Germinal center (tissue), 1 donor: ENCODE measurements around the gene JSRP1.
A peak's percentile ranks its signal among the peaks of the same experiment; 100 is the strongest.

ENCODE experiments used
- DNase-seq: peaks from one replicate; pipeline ENCODE4 v3.0.0; 2012; ENCODE audit warnings: mixed read lengths, low spot score

JSRP1 gene

GRCh38 chr19:2255982-2256685 is at the start of gene JSRP1:
TSS of gene JSRP1 (minus strand) at chr19:2256417. CDS start at chr19:2255314, 1,103 bp downstream.
- no peak for DNase-seq

DNA sequence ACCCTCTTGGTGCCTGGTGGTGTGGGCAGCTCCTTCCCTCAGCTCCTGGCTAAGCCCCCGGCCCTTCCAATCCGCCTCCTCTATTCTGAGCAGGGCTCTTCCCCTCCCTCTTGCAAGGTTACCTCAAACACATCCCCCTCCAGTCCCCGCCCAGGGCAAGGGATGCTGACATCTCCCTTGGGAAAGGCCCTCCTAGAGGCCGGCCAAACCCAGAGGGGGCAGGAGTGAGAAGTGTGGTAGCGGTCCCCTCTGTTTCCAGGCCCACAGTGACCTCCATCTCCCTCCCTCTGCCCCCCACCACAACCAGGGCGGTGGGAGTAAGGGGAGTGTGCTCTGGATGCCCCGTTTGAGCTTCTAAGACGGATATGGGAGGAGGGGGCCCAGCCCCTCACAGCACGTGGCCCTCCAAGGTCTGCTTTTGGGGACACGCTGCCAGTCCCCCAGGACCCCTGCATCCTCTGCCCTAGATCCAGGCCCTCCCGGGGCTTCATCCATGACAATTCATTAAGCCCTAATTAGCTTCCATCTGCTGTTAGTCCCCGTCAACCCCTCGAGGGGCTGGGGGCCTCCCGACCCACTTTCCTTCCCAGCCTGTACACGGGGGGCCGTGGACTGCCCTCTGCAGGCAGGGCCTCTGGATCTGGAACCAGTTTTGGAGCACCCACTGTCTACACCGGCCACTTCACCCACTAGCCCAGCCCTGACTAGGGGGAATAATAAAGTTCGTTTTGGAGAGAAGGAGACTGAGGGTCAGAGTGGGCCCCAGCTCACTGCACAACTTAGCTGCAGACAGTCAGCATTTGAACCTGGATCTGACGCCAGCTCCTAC is 49.4 kb upstream of the JSRP1 start:
- no peak for DNase-seq

- peak; percentile 24 for DNase-seq
Measured at GRCh38 chr19:2303211-2303798, 47.1 kb upstream of the JSRP1 start.

DNA sequence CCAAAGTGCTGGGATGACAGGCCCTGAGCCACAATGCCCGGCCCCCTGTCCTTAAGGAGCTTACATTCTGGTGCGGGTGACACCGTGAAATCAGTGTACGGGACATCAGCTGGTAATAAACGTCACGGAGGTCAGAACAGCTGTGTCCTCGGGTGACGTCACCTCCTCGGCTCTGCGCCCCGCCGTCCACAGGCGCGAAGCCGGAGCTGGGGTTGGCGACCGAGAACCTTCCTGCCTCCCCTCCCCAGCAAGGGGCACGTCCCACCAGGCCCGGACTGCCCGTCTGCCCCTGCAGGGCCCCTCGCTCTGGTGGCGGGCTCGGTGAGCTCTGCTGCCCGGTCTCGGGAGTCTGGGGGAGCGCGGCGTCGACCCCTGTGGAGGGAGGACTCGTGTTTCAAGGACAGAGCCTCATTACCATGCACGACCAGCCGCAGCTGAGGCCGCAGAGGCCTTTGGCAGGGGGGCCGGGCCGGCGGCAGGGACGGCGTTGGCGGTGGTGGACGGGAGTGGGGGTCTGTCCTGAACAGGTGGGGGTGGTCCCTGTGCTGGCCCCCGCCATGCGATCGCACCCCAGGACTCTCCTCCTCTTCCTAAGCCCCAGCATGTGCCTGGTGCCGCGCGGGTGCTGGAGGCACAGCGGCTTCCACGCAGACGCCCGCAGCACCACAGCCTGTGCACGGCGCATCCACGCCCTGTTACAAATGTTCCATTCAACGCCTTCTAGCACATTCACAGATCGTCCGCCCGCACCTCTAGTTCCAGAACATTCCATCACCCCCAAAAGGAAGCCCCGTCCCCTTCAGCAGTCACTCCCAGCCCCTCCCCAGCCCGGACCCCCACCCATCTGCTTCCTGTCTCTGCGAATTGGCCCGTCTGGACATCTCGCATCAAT is 46.3 kb upstream of the JSRP1 start:
- DNase-seq: peak; percentile 38

DNA sequence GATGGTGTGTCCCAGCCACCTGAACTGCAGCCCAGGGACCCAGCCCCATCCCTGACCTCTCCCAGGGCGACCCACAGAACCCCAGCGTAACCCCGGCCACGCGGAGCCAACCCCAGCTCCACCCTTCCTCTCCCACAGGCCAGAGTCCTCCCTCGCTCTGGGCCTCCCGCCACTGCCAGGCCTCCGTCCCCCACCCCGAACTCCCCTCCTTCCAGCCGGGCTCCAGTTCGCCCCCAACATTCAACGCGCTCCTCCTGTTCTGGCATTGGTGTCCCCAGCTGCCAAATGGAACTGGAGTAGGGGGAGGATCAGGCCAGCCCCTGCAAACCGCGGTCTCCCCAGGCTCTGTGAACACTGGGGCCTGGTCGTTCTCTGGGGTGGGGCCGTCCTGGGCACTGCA is 44.3 kb upstream of the JSRP1 start:
- DNase-seq: no peak

DNA sequence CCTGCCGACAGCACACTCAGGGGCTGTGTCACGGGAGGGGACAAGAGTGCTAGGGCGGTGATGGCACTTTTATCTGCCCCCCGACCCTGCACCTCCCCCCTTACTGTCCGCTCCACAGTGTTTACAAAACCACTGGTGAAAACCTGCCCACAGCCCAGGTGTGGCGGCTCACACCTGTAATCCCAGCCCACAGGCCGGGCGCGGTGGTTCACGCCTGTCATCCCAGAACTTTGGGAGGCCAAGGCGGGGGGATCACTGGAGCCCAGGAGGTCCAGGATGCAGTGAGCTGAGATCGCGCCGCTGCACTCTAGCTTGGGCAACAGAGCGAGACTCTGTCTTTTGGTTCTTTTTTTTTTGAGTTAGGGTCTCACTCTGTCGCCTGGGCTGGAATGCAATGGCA is 39.9 kb upstream of the JSRP1 start:
- no peak for DNase-seq

- no peak for DNase-seq
Measured at GRCh38 chr19:2294687-2295335, 38.6 kb upstream of the JSRP1 start.

- DNase-seq: no peak
Measured at GRCh38 chr19:2291185-2291751, 35.1 kb upstream of the JSRP1 start.

DNA sequence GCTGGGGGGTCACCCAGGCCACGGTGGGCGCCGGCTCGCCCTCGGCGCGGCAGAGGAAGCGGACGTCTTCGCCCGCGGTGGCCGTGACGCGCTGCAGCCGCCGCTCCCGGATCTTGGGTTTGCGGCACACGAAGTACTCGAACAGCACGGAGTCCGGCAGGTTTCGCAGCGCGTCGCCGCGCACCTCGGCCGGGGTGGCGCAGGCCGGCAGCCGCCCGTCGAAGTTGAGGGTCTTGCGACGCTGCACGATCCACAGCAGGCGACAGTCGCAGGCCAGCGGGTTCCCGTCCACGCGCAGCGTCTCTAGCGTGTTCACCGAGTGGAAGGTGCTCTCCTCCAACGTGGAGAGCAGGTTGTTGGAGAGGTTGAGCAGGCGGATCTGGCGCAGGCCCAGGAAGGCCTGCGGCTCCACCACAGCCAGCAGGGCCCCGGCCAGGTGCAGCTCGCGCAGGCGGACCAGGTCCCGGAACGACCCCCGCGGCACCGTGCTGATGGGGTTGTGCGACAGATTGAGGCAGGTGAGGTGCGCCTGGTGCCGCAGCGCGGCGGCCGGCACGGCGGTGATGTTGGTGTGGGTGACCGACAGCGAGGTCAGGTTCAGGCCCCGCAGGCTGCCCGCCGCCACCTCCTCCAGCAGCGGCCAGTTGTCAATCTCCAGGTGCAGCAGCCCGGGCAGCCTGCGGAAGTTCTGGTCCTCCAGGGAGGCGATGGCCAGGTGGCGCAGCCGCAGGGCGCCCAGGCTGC is 34.4 kb upstream of the JSRP1 start:
- DNase-seq: peak; percentile 36

DNA sequence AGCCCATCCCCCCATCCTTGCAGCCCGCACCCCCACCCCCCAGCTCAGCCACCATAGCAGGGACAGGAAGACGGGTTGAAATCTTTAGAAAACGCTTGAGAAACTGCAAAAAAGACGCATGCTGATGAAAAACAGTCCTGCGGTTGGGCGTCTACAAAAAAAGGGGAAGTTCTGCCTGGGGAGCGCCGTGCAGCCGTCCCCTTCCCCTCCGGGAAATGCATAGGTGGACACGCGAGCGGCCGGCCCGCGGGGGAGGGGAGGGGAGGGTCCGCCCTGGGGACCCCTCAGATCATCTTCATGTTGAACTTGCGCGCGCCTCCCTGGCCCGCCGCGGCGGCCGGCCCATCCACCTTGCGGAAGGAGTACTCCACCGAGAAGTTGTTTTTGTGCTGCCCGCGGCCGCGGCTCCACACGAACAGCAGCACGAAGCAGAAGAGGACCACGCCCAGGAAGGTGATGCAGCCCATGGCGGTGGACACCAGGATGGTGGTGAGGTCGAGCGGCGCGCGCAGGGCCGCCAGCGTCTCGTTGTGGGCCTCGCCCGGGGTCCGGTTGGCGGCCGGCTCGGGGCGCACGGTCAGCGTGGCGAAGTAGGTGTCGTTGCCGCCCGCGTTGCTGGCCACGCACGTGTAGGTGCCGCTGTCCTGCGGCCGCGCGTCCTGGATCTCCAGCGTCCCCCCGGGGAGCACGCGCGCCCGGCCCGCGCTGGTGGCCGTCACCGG is 33.7 kb upstream of the JSRP1 start:
- DNase-seq: peak; percentile 78

DNA sequence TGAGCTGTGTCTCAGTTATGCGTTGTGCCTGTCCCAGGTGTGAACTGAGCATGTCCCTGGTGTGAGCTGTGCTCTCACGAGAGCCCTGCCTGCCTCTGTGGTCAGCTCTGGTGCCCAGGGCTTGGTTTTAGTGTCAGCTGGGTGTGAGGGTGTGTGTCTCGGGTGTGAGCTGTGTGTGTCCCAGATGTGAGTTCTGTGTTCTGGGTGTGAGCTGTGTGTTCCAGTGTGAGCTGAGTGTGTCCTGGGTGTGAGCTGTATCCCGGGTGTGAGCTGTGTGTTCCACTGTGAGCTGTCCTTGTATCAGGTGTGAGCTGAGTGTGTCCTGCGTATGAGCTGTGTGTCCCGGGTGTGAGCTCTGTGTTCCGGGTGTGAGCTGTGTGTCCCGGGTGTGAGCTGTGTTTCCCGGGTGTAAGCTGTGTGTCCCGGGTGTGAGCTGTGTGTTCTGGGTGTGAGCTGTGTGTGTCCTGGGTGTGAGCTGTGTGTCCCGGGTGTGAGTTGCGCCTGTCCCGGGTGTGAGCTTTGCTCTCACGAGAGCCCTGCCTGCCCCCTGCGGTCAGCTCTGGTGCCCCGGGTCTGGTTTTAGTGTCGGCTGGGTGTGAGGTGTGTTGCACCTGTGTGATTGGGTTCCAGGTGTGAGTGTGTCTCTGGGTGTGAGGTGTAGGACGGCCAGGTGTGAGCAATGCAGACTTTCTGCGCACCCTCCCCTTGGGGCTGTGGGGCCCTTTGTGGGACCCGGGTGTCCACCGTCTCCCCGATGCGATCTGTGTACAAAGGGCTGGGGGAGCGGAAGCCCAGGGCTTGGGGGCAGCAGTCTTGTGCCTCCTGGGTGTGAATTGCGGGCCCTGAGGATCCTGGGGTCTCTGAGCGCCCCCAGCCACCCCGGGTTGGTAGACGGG is 32.8 kb upstream of the JSRP1 start:
- no peak for DNase-seq

DNA sequence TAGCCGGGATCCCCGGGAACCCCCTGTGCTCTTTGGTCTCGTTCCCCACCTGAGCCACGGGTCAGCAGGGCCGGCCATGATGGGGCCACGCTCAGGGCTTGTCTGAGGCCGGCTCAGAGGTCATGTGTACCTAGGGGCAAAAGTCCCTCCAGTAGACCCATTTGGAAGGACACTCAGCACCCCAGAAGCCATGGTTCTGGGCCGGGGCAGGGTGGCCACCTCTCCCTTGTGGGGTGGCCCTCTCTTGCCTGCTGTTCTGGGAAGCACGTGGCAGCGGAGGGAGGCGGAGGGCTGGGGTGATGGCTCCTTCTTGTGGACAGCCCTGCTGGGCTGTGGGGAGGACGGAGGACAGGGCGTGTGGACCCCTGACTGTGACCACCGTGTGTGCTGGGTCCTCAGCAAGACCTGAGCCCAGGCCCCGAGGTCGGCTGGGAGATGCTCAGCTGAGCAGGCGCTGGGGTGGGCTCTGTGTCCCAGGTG is 32.2 kb upstream of the JSRP1 start:
- no peak for DNase-seq

DNA sequence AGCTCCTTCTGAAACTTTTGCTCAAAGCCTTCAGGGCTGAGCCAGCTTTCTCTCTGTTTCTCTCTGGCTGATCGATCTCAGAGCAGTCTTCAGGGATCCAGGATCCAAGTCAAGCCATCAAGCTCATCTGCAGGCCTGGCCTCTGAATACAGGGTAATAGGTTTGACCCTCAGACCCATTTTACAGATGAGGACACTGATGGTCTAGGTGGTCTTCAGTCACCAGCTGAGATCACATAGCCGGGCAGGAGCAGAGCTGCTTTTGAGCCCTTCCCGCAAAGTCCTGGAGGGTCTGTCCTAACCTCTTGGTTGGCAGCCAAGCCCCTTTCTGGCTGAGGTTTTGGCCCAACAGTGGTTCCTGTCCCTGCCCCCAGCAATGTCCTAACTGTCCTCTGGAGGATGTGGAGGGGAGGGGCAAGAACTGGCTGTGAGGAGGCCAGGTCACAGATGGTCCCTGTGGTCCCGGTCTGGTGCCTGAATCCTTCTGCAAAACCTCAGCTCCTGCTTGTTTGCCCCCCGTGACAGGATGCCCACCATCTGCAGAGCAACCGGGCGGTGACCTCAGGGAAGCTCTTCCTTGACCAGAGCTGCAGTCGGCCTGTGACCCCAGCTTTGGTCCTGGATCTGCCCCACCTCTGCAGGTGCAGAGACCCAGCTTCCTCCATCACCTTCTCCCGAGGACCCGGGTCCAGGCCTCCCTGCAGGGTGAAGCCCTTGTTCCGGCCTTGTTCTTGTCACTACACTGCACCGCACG is 31.5 kb upstream of the JSRP1 start:
- no peak for DNase-seq

- no peak for DNase-seq
Measured at GRCh38 chr19:2286402-2287140, 30.4 kb upstream of the JSRP1 start.

- no peak for DNase-seq
Measured at GRCh38 chr19:2283835-2284507, 27.8 kb upstream of the JSRP1 start.

GRCh38 chr19:2282862-2283237 is 26.6 kb upstream of the JSRP1 start:
- DNase-seq: no peak
